ENCODE results near the gene GNL2.
"Not testable (repeated sequence)": the region's sequence is repeated elsewhere in the genome, so short reads cannot be mapped to it uniquely, and the experiment has no call there.

Gene GNL2

DNA sequence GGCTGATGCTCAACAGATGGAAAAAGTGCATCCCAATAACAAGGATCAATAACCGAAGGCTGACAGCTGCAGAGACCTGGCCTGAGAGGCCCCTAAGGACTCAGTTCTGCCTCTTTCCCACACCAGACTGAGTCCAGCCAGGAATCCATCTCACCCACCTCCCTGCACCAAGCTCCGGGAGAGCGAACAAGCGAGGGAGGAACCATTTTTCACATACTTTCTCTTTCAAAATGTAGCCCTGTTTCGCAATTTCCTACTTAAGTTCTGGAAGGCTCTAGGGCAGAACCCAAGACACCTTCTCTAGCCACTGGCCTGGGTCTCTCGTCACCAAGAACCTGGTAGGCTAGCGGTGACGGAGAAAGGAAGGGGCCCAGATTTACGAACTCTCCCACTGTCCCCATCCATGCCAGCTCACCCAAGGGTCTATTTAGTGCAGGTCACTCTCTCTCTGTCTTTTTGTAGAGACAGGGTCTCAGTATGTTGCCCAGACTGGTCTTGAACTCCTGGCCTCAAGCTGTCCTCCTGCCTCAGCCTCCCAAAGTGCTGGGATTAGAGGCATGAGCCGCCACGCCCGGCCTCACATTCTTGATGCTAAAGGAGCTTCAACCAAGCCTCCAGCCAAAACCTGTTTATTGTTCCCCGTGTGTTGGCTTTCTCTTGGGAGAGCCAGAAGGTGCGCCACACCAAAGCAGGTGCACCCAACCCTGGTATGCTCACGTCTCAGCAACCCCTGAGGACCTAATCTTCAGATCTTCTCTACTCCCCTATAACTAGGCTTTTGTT is 10.9 kb upstream of the GNL2 start:
- DNase-seq: no peak

DNA sequence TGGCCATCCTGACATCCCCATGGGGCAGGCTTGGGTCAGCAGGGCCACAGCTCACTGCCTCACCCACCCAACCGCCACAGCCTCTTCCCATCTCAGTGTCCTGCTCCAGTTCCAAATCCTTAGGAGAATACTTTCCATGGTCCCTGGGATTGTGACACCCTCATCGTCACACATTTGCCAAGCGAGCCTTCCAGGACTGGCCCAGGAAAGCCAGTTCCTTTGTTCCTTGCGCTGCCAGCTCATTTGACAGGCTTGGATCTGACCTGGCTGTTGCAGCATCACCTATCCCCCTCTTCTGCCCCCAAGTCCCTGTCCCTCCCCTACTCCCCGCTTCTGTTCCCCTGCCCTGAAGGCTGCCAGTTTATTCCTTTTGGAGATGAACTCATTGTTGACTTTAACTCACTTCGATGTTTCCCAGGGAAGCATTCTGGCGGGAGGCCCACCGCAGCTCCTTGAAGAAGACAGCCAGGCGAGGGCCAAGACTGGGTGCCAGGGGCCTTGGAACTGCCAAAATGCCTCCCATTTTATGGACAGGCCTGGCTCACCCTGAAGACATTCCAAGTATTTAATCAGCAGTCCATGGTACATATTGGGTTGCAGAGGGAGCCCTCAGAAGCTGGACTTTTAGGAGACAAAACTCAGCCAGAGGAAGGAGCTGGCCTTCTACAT is 10.2 kb upstream of the GNL2 start:
- DNase-seq: no peak

DNA sequence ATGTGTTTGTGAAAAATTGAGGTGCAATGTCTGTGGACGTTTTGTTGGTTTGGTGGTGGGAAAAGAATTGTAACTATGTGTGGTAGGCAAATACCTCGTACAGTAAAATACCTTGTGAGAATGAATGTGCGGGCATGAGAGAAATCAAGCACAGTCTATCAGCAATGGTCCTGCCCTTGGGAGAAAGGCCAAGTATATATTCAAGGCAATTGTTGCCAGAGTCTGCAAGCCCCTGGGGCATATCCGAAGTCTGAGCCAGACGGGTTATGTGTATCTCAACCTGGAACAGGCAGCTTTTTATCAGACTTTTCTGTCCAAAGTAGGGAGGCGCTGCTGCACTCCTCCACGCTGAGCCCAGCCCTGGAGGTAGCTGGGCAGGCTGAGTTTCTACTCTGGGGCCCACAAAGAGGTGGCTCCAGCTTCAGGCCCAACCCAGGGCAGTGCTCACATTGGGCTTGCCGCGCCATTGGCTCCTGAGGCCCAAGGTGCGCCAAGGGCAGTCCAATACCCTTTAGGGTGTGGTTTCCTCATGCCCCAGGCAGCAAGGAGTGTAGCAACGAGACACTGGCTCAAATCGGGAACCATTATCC is 9.4 kb upstream of the GNL2 start:
- no peak for DNase-seq

DNA sequence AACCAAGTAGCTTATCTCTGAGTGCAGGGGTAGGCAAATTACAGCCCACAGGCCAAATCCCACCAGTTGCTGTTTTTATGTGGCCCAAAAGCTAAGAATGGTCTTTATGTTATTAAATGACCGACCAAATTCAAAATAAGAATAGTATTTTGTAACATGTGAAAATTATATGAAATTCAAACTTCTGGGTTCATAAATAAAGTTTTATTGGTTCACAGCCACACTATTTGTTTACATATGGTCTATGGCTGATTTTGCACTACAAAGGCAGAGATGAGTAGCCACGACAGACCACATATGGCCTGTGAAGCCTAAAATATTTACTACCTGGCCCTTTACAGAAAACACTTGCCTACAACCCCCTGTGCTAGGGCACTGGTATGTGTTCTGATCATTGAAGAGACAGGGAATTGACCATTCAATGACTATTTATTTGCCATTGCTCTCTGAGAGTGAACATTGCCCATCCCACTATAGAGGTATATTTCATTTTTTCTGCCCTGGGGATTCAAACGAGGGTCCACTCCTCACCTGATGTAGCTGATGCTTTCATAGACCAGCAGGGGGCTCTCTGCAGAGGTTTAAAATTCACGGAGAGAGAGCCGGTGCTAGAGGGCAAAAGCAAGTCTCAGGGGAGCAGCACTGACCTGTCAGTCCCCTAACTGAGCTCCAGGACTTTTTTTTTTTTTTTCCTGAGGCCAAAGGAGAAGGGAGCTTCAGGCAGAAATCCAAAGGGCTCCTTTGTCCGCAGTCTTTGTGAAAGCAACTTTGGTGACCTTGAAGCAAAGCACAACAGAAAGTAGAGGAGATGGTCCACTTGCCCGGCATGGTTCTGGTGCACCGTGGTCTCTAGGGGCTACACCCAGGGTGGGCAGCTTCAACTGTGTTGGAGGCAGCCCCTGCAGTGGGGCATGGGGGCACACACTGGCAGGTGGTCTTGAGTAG is 7.3 kb upstream of the GNL2 start:
- peak; percentile 60 for DNase-seq

DNA sequence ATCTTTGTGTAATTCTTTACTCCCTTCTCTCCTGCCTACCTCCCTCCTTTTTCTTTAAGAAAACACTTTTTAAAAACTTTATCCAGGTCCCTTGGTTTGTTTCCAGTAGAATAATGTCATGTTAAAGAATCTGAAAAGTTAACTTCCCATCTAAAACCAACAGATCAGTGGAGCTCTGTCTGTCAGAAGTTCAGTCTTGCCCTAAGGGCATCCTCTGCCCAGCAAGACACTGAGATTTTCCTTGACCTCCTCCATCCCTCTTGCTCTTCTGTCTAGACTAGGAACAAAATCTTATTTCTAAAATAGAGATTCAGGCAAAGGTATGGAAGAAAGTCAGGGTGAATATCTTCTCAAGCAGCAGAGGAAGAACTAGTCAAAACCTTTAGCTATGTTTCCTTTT is 5.7 kb upstream of the GNL2 start:
- DNase-seq: no peak

DNA sequence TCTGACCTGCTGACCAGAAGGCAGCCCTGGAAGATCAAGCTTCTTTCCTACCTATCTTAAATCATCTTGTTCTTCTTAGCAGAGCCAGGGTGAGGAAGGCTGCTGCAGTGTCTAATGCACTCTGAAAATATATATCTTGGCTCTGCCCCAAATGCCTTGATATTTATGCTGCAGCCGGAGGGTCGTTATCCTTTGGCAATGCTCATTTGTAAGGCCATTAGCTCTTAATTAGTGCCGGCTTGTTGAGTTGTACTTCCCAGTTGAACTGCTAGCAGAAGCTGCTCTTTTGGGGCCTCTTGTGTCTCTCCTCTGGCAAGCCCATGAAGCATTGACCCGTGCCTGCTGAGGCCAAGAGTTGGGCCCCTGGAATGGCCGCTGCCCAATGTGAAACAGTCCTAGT is 4.2 kb upstream of the GNL2 start:
- no peak for DNase-seq

DNA sequence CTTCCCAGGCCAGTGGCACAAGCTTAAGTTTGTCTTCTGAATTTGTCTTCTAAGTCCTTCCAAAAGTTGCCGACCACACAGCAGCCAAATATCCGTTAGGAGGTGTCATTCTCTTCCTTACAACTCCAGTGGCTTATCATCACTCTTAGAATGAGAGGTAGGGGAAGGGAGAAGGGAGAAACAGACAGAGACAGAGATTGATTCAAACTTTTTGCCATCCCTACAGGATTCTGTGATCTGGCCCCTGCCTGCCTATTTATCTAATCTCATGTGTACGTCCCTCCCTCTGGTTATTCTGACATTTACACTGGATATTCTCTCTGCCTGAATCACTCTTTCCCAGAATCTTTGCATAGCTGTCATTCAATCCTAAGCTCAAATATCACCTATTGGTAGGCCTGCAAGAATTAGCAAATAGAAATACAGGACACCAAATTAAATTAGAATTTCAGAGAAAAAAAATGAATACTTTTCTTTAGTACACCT is 488 bp upstream of the GNL2 start:
- DNase-seq: no peak

DNA sequence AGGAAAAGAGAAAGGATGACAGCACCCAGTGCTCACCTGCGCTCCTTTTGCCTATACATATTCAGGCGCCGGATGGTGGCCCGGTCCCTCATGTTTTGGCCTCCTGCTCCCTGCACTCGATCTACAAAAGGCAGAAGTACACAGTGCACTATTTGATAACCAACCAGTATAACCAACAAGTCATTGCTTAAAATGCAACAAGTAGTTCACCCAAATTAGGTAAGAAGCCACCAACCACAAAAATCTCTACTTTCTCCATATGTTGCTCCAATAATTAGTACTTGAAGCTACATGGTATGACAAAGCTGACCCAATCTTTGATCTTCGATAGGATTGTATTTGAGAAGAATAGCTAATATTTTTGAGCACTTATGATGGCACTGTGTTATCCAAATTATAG is 2.0 kb downstream of the GNL2 start:
- DNase-seq: no peak

DNA sequence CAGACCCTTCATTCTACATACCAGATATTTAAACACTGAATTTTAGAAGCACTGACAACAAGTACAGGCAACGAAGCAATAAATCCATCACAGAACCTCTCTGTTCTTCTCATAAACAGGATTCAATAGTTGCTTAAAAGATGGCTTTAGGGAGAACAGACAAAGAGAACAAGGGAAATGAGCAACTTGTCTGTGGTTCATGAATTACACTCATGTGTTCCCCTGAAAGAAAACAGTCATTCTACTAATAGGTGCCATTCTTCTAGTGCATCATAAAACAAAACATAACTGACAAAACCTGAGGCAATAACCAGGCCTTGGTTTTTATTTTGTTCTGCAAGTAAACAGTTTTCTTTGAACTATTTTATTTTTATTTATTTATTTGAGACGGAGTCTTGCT is 6.8 kb downstream of the GNL2 start:
- no peak for DNase-seq

DNA sequence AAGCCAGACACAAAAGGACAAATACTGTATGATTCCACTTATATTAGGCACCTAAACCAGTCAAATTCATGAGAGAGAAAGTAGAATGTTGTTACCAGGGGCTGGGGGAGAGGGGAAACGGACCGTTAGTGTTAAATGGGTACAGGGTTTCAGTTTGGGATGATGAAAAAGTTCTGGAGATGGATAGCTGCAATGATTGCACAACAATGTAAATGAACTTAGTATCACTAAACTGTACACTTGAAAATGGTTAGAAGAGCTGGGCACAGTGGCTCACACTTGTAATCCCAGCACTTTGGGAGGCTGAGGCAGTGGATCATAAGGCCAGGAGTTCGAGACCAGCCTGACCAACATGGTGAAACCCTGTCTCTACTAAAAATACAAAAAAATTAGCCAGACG is 11.2 kb downstream of the GNL2 start:
- not testable (repeated sequence) for DNase-seq

DNA sequence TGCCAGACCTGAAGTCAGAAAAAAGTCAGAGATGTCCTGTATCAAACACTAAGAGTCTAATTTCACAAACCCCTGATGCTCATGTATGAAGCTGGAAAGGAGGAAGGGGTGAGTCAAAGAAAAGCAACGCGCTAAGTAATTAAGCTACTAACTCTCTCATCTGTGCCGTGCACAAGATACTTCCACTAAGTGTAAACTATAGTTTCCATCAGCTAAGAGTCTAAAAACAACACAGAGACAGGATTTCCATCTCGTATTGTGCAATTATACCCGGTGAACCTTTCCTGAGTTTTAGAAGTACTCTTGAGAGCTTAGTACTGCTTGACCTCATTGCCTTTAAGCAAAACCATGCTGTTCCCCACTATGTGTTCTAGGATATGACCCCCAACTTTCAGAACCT is 20.0 kb downstream of the GNL2 start:
- no peak for DNase-seq

DNA sequence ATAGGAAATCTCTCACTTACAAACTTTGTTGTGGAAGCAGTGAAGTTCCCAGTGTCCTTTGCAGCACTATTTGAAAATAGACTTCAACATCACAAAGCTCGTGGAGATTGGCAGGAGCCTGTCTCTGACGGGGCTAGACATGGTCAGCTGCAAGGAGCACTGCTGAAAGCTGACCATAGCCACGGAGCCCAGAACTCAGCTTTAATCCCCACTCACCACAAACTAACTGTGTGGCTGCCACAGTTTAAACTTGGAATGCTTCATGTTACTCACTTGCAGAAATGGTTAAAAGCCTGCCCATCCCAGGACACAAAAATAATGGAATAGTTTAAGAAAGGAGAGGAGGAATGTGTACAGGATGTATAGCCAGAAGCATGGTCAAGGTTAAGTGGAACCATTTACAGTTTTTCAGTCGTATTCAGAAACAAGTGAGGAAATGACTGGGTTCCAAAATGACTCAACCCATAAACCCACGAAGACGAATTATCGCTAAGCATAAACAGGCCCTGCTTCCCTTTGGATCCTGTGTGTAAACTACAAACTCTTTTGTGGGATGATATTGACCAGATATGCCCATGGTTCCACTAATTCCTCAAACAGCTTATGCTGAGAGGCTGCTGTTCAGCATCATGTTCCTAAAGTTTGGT is 20.8 kb downstream of the GNL2 start:
- no peak for DNase-seq

DNA sequence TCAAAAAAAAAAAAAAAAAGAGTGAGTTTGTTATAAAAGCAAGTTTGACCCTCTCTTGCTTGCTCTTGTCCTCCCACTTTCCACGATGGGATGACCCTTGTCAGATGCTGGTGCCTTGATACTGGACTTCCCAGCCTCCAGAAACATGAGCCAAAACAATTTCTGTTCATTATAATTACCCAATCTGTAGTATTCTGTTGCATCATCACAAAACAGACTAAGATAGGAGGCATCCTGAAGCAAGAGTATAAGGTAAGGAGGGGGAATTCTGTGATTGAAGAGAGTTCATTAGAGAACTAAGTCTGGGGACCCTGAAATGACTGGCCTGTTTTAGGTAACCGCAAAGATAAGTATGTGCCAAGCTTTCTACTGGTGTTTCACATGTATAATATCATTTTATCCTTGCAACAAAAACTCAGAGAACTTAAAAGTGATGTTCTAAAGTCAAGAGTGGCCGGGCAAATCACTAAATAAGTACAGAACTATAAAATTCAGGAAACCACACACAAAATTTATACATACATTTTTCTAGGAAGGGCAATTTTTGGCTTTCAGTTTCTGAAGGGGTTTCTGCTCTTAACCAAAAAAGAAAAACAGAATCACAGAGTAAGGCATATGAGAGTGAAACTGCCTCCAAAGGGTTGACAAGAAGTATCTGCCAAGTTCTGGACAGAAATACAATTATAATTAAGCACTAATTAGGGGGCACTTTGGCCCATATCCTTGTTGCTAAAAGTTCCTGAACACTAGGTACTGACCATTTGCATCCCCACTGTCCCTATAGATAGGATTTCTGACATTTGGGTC is 25.0 kb downstream of the GNL2 start:
- no peak for DNase-seq

DNA sequence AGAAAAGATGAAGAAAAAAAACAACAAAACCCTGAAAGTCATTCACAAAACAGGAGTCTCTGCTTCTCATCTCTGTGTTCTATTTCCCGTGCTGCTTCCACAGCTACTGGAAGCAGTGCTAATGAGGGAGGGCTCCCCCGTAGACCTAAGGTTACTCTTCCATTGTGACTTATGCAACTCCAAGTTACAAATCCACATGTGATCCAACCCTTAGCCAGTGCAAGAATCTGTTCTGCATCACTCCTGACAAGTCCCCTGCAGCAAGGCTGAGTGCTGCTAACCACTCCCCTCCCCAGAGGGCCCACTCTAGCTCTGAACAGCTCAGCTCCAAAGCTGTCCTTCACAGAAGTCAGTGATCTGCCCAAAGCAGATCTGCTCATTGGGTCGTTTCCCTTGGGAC is 28.7 kb downstream of the GNL2 start:
- DNase-seq: no peak

DNA sequence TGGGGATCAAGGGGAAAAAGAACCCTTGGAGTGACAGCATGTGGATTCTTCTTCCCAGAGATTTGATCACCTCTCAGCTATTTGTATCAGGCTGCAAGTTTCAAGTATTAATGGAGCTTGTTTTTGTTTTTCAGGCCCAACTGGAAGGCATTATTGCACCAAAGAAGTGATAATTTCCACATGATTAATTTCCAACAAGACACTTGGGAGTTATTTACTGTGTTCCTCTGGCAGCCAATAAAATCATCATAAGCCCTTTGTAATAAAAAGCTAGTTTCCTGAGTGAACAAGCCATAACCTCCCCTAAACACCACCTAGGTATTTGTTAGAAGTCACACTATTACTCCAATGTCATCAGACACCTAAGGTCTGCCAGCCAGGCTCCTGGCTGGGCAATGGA is 30.8 kb downstream of the GNL2 start:
- no peak for DNase-seq

DNA sequence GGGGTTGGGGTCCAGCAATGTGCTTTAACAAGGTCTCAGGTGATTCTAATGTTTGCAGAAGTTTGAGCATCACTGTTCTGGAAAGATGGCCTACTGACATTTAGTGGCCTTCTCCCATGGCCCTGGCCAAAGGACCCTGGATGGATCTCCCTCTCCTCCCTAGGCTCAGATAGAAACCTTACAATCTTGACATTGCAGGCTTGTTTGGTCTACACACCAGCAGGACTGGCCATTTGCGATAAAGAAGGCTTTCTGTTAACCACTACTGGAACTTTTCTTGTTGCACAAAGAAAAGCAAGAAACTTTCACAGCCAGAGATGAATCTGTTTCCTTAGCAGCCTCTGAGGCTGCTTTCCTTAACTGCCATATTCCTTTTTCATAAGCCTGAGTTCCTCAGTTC is 32.8 kb downstream of the GNL2 start:
- DNase-seq: no peak

DNA sequence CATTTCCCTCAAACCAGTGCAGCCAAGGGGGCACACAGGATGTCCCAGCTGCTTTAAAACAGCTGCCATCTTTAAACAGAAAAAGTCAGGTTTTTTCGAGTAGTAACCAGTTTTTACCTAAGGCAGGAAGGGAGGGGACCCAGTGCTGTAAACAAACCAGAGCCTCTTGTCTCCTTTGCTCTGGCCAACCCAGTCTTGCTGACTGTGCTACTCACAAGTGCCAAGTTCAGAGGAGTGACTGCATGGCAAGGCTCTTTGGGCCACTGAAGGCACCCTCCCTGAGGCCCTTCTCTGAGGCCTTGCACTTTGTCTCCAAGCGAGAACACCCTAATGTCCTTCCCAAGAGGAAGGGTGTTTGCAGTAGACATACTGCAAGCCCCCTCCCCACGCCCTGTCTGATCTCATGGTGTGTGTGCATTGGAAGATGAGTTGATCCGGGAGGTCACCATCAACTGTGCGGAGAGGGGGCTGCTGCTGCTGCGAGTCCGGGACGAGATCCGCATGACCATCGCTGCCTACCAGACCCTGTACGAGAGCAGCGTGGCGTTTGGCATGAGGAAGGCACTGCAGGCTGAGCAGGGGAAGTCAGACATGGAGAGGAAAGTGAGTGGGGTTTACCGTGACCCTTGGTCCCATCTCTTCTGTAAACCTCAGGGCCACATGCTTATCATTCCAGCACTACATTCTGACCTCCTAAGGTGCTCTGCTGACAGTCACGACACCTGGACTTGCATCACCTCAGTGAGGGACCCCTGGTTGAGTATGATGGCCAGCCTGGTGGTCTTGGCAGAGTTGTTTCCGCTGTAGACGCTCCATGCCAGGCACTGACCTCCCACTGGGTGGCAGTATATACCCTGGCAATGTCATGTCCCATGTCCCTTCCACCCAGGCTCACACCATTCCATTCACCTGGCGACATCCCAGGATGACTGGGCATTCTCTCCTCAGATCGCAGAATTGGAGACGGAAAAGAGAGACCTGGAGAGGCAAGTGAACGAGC is 34.3 kb downstream of the GNL2 start:
- peak; percentile 34 for DNase-seq

DNA sequence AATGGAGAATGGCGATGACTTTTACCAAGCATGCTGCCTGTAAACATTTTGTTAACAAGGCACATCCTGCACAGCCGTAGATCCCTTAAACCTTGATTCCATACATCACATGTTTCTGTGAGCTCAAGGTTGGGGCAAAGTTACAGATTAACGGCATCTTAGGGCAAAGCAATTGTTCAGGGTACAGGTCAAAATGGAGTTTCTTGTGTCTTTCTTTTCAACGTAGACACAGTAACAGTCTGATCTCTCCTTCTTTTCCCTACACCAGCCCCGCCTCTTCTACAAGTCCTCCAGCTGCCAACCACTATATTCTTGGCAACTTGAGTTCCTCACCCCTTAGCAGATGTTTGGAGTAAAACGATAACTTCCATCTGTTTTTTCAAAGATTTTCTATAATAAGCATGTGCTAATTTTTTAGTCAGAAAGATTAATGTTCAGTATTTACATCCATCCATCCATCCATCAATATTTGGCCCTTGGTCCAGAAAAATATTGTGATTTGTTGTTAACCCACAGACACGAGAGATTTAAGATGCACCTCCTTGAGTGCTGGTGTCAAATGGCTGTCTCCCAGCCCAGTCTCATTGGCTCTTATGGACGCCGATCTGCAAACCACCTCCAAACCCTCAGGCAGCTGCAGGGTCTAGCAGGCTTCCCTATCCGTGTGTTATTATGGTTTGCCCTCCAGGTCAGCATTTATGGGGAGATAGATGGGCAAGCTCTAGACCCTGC is 35.2 kb downstream of the GNL2 start:
- DNase-seq: no peak

DNA sequence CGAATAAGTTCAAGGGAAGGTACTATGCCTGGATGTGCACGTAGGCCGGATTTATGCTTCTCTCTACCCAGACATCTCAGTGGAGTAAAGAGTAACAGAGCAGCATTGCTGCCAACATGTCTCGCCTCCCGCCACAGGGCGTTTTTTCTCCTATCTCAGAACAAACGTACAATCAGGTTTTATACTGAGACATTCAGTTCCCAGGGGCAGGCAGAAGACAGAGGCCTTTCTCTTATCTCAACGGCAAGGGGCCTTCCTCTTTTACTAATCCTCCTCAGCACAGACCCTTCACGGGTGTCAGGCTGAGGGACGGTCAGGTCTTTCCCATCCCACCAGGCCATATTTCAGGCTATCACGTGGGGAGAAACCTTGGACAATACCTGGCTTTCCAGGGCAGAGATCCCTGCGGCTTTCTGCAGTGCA is 35.8 kb downstream of the GNL2 start:
- DNase-seq: not testable (repeated sequence)

DNA sequence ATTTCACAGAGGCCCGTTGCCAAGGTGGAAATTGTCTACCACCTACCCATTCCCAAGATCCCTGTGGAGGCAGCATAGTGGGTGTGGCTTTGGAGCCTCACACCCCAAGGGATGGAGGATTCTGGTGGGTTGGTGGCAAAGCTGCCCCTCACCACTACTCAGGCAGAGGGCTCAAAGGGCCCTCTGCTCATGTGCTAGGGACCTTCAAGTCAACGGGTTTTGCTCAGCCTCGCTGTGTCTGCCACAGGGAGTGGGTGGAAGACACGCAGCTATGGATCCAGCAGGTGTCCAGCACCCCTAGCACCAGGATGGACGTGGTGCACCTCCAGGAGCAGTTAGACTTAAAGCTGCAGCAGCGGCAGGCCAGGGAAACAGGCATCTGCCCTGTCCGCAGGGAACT is 36.7 kb downstream of the GNL2 start:
- DNase-seq: no peak
